ENCODE measurements around the gene AQP10. TPM values are rescaled to one million over a fixed set of nuclear protein-coding genes. Genes with fewer than 3 reads are reported as not detected.
"Not testable (repeated sequence)": the region's sequence is repeated elsewhere in the genome, so short reads cannot be mapped to it uniquely, and the experiment has no call there.

The AQP10 gene
- total RNA-seq, 1 experiment from 2014 or later: not detected

DNA sequence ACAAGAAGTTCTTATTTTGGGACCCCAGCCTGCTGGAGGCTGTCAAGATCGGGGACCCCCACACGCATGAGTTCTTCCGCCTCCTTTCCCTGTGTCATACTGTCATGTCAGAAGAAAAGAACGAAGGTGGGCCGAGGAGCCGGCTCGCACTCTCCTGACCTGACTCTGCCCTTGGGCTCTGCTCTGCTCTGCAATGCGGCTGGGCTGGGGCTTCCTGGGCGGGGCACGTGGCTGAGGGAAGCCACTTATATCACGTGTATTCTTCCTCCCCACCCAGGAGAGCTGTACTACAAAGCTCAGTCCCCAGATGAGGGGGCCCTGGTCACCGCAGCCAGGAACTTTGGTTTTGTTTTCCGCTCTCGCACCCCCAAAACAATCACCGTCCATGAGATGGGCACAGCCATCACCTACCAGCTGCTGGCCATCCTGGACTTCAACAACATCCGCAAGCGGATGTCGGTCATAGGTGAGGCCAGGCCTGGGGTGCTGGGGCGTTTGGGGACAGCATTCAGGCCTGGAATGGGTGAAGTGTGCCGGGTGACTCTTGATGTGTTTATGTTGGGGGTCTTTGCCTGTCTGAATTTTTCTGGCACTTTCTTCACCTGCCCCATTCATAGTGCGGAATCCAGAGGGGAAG, 22.1 kb downstream of the AQP10 start:
- no peak for DNase-seq (ENCODE audit: low read depth)

GRCh38 chr1:154344977-154345837, 24.3 kb downstream of the AQP10 start:
- DNase-seq (ENCODE audit: low read depth): peak; percentile 42

DNA sequence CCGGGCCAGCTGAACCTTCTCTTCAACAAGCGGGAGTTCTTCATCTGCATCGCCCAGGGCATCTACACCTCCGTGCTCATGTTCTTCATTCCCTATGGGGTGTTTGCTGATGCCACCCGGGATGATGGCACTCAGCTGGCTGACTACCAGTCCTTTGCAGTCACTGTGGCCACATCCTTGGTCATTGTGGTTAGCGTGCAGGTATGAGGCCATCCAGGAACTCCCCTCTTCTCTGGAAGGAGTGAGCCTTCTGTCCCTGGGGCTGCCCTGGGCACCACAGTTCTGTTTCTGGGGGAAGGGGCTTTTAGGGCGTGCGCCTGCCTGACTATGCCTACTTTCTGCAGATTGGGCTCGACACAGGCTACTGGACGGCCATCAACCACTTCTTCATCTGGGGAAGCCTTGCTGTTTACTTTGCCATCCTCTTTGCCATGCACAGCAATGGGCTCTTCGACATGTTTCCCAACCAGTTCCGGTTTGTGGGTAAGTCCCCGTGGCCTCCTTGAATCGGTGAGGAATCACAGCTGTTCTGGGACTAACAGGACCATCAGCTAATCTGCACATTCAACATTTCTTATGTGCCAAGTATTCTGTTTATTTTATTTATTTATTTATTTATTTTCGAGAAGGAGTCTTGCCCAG, 25.5 kb downstream of the AQP10 start:
- DNase-seq (ENCODE audit: low read depth): no peak

DNA sequence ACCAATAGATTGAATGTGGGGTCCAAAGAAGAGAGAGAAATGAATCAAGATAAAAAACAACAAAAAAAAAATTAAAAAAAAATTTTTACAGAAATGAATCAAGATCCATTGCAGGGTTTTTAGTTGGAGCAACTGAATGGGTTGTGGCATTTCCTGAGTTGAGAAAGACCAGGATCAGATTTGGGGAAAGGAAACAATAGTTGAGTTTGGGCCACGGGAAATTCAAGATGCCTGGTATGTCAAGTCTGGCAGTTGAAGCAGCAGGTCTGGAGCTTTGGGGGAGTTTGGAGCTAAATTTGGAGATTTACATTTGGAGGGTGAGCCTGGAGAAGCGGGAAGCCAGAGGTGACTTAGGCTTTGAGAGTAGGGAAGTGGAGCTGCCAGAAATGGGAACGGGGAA, 27.1 kb downstream of the AQP10 start:
- no peak for DNase-seq (ENCODE audit: low read depth)

DNA sequence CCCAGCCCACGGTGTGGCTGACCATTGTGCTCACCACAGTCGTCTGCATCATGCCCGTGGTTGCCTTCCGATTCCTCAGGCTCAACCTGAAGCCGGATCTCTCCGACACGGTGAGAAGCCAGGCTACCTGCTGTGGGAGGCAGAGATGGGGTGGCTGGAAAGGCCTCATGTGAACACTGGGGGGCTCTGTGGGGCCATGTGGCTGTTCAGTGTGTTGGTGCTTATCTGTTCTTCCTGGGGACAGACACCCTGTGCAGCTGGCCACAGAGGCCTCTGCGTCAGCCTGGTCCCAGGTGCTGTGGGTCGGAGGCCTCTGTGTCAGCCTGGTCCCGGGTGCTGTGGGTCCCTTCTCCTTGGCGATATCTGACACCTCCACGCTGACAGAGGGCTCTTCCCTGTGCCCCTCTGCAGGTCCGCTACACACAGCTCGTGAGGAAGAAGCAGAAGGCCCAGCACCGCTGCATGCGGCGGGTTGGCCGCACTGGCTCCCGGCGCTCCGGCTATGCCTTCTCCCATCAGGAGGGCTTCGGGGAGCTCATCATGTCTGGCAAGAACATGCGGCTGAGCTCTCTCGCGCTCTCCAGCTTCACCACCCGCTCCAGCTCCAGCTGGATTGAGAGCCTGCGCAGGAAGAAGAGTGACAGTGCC, 27.7 kb downstream of the AQP10 start:
- no peak for DNase-seq (ENCODE audit: low read depth)

DNA sequence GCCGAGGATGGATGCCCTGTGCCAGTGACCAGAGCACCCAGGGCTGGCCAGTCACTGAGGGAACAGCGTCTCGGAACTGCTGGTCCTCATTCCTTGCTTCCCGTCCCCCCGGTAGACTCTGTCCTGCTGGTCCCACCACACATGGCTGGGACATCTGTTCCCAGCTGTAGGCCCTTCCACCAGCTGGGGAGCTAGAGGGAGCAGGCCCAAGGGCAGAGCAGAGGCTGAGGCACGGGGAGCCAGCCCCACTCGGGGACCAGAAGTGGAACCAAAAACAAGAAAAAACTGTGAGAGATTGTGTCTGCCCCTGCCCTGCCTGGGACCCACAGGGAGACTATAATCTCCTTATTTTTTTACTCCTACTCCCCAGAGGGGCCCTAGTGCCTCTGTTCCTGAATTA, 28.2 kb downstream of the AQP10 start:
- no peak for DNase-seq (ENCODE audit: low read depth)

GRCh38 chr1:154350383-154350782, 29.5 kb downstream of the AQP10 start:
- no peak for DNase-seq (ENCODE audit: low read depth)

- no peak for DNase-seq (ENCODE audit: low read depth)
Observed at GRCh38 chr1:154351363-154352068, 30.6 kb downstream of the AQP10 start.

DNA sequence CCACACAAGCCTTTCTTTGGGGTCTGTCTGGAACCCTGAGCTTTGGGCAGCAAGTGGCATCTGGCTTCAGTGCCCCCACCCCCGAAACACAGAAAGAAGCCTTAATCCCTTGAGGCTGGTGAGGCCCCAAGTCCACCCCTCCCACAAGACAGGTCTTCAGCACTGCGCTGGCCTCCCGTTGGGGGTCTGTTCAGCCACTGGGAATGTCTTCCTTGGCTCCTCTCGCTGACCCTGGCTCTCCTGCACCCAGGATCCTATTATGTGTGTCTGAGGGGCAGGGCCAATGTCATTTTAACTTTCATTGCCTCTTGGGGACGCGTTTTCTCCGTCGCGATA, 31.3 kb downstream of the AQP10 start:
- DNase-seq (ENCODE audit: low read depth): no peak

GRCh38 chr1:154352581-154353459, 31.9 kb downstream of the AQP10 start:
- peak; percentile 81 for DNase-seq (ENCODE audit: low read depth)

DNA sequence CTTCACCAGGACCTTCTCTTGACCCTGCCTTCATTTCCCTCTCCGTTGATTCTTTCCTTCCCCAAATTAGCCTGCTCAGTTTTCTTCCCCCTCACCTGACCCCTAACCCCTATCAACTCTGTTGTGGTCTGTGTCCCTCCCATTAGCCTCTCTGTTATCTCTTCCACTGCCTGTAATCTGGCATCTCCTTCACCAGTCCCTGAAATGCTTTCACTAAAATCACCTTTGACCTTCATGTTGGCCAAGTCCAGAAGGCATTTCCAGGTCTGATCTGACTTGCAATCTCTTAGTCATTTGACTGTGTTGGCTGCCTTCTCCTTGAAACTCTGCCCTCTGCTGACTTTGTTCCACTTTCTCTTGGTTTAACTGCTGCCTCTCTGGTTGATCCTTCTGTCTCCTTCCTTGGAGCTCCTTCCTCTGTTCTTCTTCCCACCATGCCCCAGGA, 32.6 kb downstream of the AQP10 start:
- peak; percentile 61 for DNase-seq (ENCODE audit: low read depth)

DNA sequence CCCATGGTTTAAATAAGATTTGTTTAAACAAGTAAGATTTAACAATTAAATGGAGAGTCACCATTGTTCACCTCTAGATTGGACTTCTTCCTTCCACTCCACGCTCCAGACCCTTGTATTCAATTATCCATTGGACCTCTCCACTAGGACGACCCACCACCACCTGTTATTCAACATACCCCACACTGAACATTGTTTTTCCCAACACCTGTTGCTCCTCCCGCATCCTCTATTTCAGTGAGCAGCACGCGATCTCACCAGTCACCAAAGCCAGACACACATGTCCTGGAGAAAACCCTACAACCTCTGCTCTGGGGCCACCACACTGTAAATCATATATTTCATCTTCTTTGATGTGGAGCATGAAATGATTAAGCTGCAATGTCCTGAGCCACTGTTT, 33.1 kb downstream of the AQP10 start:
- DNase-seq (ENCODE audit: low read depth): no peak

DNA sequence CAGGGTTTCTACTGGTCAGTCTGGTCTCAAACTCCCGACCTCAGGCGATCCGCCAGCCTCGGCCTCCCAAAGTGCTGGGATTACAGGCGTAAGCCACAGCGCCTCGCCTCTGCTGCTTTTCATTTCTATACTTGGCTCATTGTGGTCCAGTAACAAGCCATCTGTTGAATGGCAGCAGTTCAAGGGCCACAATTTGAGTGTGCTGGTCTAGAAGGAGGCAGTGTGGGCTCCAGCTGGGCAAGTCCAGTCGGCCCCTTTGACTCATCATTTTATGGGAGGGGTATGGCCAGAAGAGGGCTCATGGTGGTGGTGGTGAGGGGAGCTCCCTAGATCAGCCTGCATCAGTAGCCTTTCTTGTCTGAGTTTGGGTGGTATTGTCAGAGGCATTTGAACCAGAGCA, 37.6 kb downstream of the AQP10 start:
- no peak for DNase-seq (ENCODE audit: low read depth)

- no peak for DNase-seq (ENCODE audit: low read depth)
Observed at GRCh38 chr1:154360288-154360687, 39.4 kb downstream of the AQP10 start.

GRCh38 chr1:154360881-154361280, 40.0 kb downstream of the AQP10 start:
- DNase-seq (ENCODE audit: low read depth): not testable (repeated sequence)

- no peak for DNase-seq (ENCODE audit: low read depth)
Observed at GRCh38 chr1:154361357-154361756, 40.5 kb downstream of the AQP10 start.

GRCh38 chr1:154371436-154371835, 50.5 kb downstream of the AQP10 start:
- DNase-seq (ENCODE audit: low read depth): no peak

DNA sequence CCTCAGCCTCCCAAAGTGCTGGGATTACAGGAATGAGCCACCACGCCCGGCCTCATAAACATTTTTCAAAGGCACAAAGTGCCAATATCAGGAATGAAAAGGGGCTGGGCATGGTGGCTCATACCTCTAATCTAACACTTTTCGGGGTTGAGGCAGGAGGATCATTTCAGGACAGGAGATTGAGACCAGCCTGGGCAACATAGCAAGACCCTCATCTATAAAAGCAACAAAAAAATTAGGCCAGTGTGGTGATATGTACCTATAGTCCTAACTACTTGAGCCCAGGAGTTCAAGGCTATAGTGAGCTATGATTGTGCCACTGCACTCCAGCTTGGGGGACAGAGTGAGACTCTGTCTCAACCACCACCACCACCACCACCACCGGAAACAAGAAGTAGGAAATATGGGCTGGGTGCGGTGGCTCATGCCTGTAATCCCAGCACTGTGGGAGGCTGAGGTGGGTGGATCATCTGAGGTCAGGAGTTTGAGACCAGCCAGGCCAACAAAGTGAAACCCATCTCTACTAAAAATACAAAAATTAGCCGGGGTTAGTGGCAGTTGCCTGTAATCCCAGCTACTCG, 53.0 kb downstream of the AQP10 start:
- not testable (repeated sequence) for DNase-seq (ENCODE audit: low read depth)
